ENCODE results near the gene DDX10. TPM values are rescaled to one million over a fixed set of nuclear protein-coding genes. Genes with fewer than 3 reads are reported as not detected.

Gene DDX10
- polyA plus RNA-seq, 1 donor from 2014 or later: 15.9 TPM

GRCh38 chr11:108787105-108787504 is 122.2 kb downstream of the DDX10 start:
- H3K4me2 ChIP-seq (ENCODE audit: low read length): no peak overlapping the region
- no peaks in the 10 kb centered on the region for H3K9me3 ChIP-seq (ENCODE audit: low read length)
- H3K27me3 ChIP-seq (ENCODE audit: insufficient read depth, low read depth, low read length): no peaks in the 10 kb centered on the region
- H4K20me1 ChIP-seq (ENCODE audit: insufficient read depth): no peaks in the 10 kb centered on the region
- peaks cover 5% of the 10 kb centered on the region for H3K79me2 ChIP-seq (replicated peaks; ENCODE audit: insufficient read depth, low read length)
- no peak overlapping the region for H3K9ac ChIP-seq (ENCODE audit: low read length)
- H3F3A ChIP-seq (ENCODE audit: insufficient read depth, low read length, poor library complexity, severe bottlenecking): no peaks in the 10 kb centered on the region
- no peak overlapping the region for H3K4me3 ChIP-seq (ENCODE audit: low read length)
- no peaks in the 10 kb centered on the region for H3K9me2 ChIP-seq (ENCODE audit: insufficient read depth, low read length)
- no peak for TF ChIP-seq EP300 (conservative IDR thresholded peaks at IDR 0.05; ENCODE audit: poor library complexity, severe bottlenecking)
- no peak for TF ChIP-seq RAD21 (conservative IDR thresholded peaks at IDR 0.05)
- no peak for TF ChIP-seq SMC3 (conservative IDR thresholded peaks at IDR 0.05; ENCODE audit: poor library complexity)
- TF ChIP-seq EZH2 (IDR thresholded peaks at IDR 0.05; ENCODE audit: borderline replicate concordance, insufficient read depth, low read length, poor library complexity, severe bottlenecking): no peak
- TF ChIP-seq CTCF (IDR thresholded peaks at IDR 0.05; ENCODE audit: poor library complexity, severe bottlenecking): no peak
- TF ChIP-seq MXI1 (conservative IDR thresholded peaks at IDR 0.05; ENCODE audit: poor library complexity, severe bottlenecking): no peak
- no peak for TF ChIP-seq TAF1 (IDR thresholded peaks at IDR 0.05; ENCODE audit: low read depth)
- TF ChIP-seq REST (IDR thresholded peaks at IDR 0.05; ENCODE audit: borderline replicate concordance): no peak
- TF ChIP-seq POLR2AphosphoS5 (IDR thresholded peaks at IDR 0.05): no peak
- H3K27ac ChIP-seq (ENCODE audit: low read length): no peak overlapping the region
- no peak overlapping the region for H2AFZ ChIP-seq (ENCODE audit: low read depth, low read length)
- no peaks in the 10 kb centered on the region for H3K36me3 ChIP-seq (ENCODE audit: insufficient read depth, low read length)

- Histone ChIP-seq H3K79me2 (replicated peaks; ENCODE audit: insufficient read depth, low read length) (peaks cover 5% of the 10 kb centered on the region), H3K27me3 (ENCODE audit: insufficient read depth, low read depth, low read length) (no peaks in the 10 kb centered on the region), H3F3A (ENCODE audit: insufficient read depth, low read length, poor library complexity, severe bottlenecking) (no peaks in the 10 kb centered on the region), H3K9me2 (ENCODE audit: insufficient read depth, low read length) (no peaks in the 10 kb centered on the region), H3K9ac (ENCODE audit: low read length) (no peak overlapping the region), H3K4me3 (ENCODE audit: low read length) (no peak overlapping the region), H3K27ac (ENCODE audit: low read length) (no peak overlapping the region), H4K20me1 (ENCODE audit: insufficient read depth) (no peaks in the 10 kb centered on the region), H2AFZ (ENCODE audit: low read depth, low read length) (no peak overlapping the region), H3K9me3 (ENCODE audit: low read length) (no peaks in the 10 kb centered on the region), H3K36me3 (ENCODE audit: insufficient read depth, low read length) (no peaks in the 10 kb centered on the region), H3K4me2 (ENCODE audit: low read length) (no peak overlapping the region)
- TF ChIP-seq TAF1 (IDR thresholded peaks at IDR 0.05; ENCODE audit: low read depth) (no peak), CTCF (IDR thresholded peaks at IDR 0.05; ENCODE audit: poor library complexity, severe bottlenecking) (no peak)
Observed at GRCh38 chr11:108788565-108789199, 123.8 kb downstream of the DDX10 start.
